K562 (cell line): ENCODE measurements around the gene TRPV6. TPM values are rescaled to one million over a fixed set of nuclear protein-coding genes. Genes with fewer than 3 reads are reported as not detected.

Source experiments
- ASH1L ChIP-seq: fragments of 450-650 bp; IDR thresholded peaks from 2 replicates; pipeline ENCODE4 v1.6.1; 2018; ENCODE audit warnings: borderline replicate concordance, mild to moderate bottlenecking, low read depth; ENCODE audit not compliant: partially characterized antibody
- CC2D1A ChIP-seq: fragments of 450-650 bp; IDR thresholded peaks from 2 replicates; pipeline ENCODE4 v1.6.1; 2017; ENCODE audit warnings: mild to moderate bottlenecking
- CREM ChIP-seq: IDR thresholded peaks from 2 replicates; pipeline ENCODE4 v1.6.1; 2014; ENCODE audit warnings: antibody characterized with exemption, low read depth
- EHMT2 ChIP-seq: fragments of 450-650 bp; IDR thresholded peaks from 2 replicates; pipeline ENCODE4 v1.6.1; 2018; ENCODE audit warnings: antibody characterized with exemption
- MTA2 ChIP-seq: fragments of 450-650 bp; IDR thresholded peaks from 2 replicates; pipeline ENCODE4 v1.6.1; 2016; ENCODE audit warnings: low read depth
- NFE2L1 ChIP-seq: fragments of 450-650 bp; IDR thresholded peaks from 2 replicates; pipeline ENCODE4 v1.6.1; 2016; ENCODE audit warnings: missing genetic modification characterization, low read depth, mild to moderate bottlenecking, missing compliant biosample characterization, moderate library complexity, borderline replicate concordance
- POLR2A ChIP-seq: fragments of 450-650 bp; conservative IDR thresholded peaks from 2 replicates; pipeline ENCODE4 v1.6.1; 2016
- SMARCB1 ChIP-seq: IDR thresholded peaks from 2 replicates; pipeline ENCODE4 v1.6.1; 2011; ENCODE audit warnings: improper control_type of control experiment, low read depth; ENCODE audit not compliant: insufficient read length
- SREBF2 ChIP-seq: sonication (generic); formaldehyde crosslinking; IDR thresholded peaks from 2 replicates; pipeline ENCODE4 v1.4.0; 2020; ENCODE audit warnings: mild to moderate bottlenecking, missing genetic modification reagents
- TSC22D4 ChIP-seq: fragments of 450-650 bp; IDR thresholded peaks from 2 replicates; pipeline ENCODE4 v1.6.1; 2016; ENCODE audit warnings: missing genetic modification characterization, missing biosample characterization, control low read depth
- U2AF1 ChIP-seq: fragments of 200-400 bp; formaldehyde crosslinking; optimal IDR thresholded peaks from 2 replicates; pipeline ENCODE3; 2017; ENCODE audit warnings: mild to moderate bottlenecking, low read depth, low read length, moderate library complexity
- ZNF140 ChIP-seq: fragments of 250-450 bp; sonication (Bioruptor Pico); IDR thresholded peaks from 2 replicates; pipeline ENCODE4 v1.8.0; 2021; ENCODE audit warnings: moderate library complexity, mild to moderate bottlenecking, inconsistent platforms
- ZNF668 ChIP-seq: fragments of 250-450 bp; sonication (Bioruptor Pico); IDR thresholded peaks from 2 replicates; pipeline ENCODE4 v1.8.0; 2022; ENCODE audit warnings: mild to moderate bottlenecking, inconsistent platforms
- polyA plus RNA-seq, 8 experiments: library from polyadenylated mRNA; depleted of rRNA in 4 of 8; stranded (reverse) in 5 of 8; unstranded in 3 of 8; fragments of >200 nt; fragmentation: Nextera tagmentation in 2 of 8; fragmentation: Illumina TruSeq in 1 of 8; extraction: Ambion mirVana in 2 of 8; extraction: Trizol in 1 of 8; gene quantifications; 2 replicates each; pipeline versions ENCODE4 v1.2.1 to v1.2.3, GENCODE V29; 2011 to 2014; ENCODE audit warnings: inconsistent platforms in 1 of 8, missing spikeins in 1 of 8
- total RNA-seq, 7 experiments: library from RNA; depleted of rRNA in 6 of 7; stranded (reverse); fragments of >200 nt in 6 of 7; fragmentation: Illumina TruSeq in 2 of 7; extraction: Trizol in 2 of 7; gene quantifications; 2 replicates each; pipeline versions ENCODE4 v1.2.1 to v1.2.3, GENCODE V29; 2011 to 2021; ENCODE audit warnings: low replicate concordance in 1 of 7
- TF ChIP-seq, protein P1 (sequence below): fragments of 250-450 bp; sonication (Bioruptor Pico); IDR thresholded peaks from 2 replicates; pipeline ENCODE4 v1.5.1; 2021; ENCODE audit warnings: mild to moderate bottlenecking
- TF ChIP-seq, protein P2 (sequence below): fragments of 450-650 bp; formaldehyde crosslinking; IDR thresholded peaks from 2 replicates; pipeline ENCODE4 v1.4.0; 2020; ENCODE audit warnings: mild to moderate bottlenecking
- TF ChIP-seq, protein P3 (sequence below): fragments of 250-450 bp; sonication (Bioruptor Pico); IDR thresholded peaks from 2 replicates; pipeline ENCODE4 v1.6.1; 2021; ENCODE audit warnings: mild to moderate bottlenecking
- TF ChIP-seq, protein P4 (sequence below), 2 experiments: IDR thresholded peaks in 1 of 2; conservative IDR thresholded peaks in 1 of 2; 2 replicates each; pipeline ENCODE4 v1.6.1; 2016; ENCODE audit warnings: low read depth in 2 of 2, mild to moderate bottlenecking in 1 of 2, missing compliant biosample characterization in 1 of 2, missing genetic modification characterization in 1 of 2, moderate library complexity in 1 of 2
- TF ChIP-seq, protein P5 (sequence below), 3 experiments: IDR thresholded peaks in 2 of 3; conservative IDR thresholded peaks in 1 of 3; 2 replicates each; pipeline ENCODE4 v1.5.1; 2011 to 2012; ENCODE audit warnings: low read length in 3 of 3, mild to moderate bottlenecking in 3 of 3, control low read depth in 2 of 3, improper control_type of control experiment in 1 of 3, inconsistent platforms in 1 of 3, low read depth in 1 of 3, mixed read lengths in 1 of 3, moderate library complexity in 1 of 3; ENCODE audit not compliant: insufficient read depth in 2 of 3
- TF ChIP-seq, protein P6 (sequence below): sonication (generic); formaldehyde crosslinking; IDR thresholded peaks from 2 replicates; pipeline ENCODE4 v1.9.0; 2022; ENCODE audit warnings: mild to moderate bottlenecking, missing genetic modification reagents
- TF ChIP-seq, protein P7 (sequence below): fragments of 250-450 bp; sonication (Bioruptor Pico); IDR thresholded peaks from 2 replicates; pipeline ENCODE4 v1.9.0; 2021; ENCODE audit warnings: mild to moderate bottlenecking

TRPV6 gene
- total and polyA plus RNA-seq, 9 of the 15 experiments (the other 6 are each of a cell fraction or from before 2014, with no cell fraction given), result 0.04 to 0.36 (median 0.11) TPM

DNA sequence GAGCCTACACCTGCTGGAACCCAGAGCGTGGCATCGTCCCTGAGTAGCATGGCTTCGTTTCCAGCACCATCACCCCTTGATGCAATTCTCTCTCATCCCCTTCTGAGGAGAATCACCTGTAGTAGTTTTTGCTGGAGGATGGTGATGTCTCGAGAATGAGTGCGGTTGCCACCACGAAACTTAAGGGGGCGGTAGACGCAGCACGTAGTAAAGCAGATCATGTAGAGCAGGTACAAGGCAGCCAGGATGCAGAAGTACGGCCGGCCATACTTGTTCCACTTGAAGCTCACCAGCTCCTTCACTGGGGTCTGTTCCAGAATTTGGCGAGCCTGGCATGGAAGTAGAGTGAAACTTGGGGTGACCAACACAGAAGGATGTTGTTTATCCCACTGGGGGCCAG, 39.9 kb upstream of the TRPV6 start (continued):
- TF ChIP-seq NFE2L1 (tag), result no peak
- 0 out of 2 replicates have a peak, but pooled peaks have one; percentile 30 for TF ChIP-seq CREM
- TF ChIP-seq U2AF1, result no peak
- TF ChIP-seq, protein P1, sequence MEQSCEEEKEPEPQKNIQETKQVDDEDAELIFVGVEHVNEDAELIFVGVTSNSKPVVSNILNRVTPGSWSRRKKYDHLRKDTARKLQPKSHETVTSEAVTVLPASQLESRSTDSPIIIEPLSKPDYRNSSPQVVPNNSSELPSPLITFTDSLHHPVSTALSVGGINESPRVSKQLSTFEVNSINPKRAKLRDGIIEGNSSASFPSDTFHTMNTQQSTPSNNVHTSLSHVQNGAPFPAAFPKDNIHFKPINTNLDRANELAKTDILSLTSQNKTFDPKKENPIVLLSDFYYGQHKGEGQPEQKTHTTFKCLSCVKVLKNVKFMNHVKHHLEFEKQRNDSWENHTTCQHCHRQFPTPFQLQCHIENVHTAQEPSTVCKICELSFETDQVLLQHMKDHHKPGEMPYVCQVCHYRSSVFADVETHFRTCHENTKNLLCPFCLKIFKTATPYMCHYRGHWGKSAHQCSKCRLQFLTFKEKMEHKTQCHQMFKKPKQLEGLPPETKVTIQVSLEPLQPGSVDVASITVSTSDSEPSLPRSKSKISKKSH (CRISPR knock-in tag), result no peak
- TF ChIP-seq, protein P2, sequence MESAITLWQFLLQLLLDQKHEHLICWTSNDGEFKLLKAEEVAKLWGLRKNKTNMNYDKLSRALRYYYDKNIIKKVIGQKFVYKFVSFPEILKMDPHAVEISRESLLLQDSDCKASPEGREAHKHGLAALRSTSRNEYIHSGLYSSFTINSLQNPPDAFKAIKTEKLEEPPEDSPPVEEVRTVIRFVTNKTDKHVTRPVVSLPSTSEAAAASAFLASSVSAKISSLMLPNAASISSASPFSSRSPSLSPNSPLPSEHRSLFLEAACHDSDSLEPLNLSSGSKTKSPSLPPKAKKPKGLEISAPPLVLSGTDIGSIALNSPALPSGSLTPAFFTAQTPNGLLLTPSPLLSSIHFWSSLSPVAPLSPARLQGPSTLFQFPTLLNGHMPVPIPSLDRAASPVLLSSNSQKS (CRISPR knock-in tag), result no peak
- 0 out of 2 replicates have a peak, but pooled peaks have one; percentile 39 for TF ChIP-seq EHMT2
- TF ChIP-seq SREBF2 (CRISPR knock-in tag), result no peak
- TF ChIP-seq ZNF668 (CRISPR knock-in tag), result no peak
- TF ChIP-seq, protein P3, sequence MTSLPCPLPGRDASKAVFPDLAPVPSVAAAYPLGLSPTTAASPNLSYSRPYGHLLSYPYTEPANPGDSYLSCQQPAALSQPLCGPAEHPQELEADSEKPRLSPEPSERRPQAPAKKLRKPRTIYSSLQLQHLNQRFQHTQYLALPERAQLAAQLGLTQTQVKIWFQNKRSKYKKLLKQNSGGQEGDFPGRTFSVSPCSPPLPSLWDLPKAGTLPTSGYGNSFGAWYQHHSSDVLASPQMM, result no peak
- TF ChIP-seq ASH1L, result no peak
- TF ChIP-seq CC2D1A, result no peak
- TF ChIP-seq, protein P4, sequence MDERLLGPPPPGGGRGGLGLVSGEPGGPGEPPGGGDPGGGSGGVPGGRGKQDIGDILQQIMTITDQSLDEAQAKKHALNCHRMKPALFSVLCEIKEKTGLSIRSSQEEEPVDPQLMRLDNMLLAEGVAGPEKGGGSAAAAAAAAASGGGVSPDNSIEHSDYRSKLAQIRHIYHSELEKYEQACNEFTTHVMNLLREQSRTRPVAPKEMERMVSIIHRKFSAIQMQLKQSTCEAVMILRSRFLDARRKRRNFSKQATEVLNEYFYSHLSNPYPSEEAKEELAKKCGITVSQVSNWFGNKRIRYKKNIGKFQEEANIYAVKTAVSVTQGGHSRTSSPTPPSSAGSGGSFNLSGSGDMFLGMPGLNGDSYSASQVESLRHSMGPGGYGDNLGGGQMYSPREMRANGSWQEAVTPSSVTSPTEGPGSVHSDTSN (CRISPR knock-in tag; IDR thresholded peaks at IDR 0.05; ENCODE audit: low read depth), result no peak
- TF ChIP-seq, protein P4 (tag; conservative IDR thresholded peaks at IDR 0.05; ENCODE audit: low read depth), result 0 out of 2 replicates have a peak, but pooled peaks have one; percentile 6
- TF ChIP-seq, protein P5, sequence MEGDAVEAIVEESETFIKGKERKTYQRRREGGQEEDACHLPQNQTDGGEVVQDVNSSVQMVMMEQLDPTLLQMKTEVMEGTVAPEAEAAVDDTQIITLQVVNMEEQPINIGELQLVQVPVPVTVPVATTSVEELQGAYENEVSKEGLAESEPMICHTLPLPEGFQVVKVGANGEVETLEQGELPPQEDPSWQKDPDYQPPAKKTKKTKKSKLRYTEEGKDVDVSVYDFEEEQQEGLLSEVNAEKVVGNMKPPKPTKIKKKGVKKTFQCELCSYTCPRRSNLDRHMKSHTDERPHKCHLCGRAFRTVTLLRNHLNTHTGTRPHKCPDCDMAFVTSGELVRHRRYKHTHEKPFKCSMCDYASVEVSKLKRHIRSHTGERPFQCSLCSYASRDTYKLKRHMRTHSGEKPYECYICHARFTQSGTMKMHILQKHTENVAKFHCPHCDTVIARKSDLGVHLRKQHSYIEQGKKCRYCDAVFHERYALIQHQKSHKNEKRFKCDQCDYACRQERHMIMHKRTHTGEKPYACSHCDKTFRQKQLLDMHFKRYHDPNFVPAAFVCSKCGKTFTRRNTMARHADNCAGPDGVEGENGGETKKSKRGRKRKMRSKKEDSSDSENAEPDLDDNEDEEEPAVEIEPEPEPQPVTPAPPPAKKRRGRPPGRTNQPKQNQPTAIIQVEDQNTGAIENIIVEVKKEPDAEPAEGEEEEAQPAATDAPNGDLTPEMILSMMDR (IDR thresholded peaks at IDR 0.05 in 2 of 3, conservative IDR thresholded peaks at IDR 0.05 in 1 of 3; ENCODE audit: insufficient read depth in 2 of 3, low read depth in 1 of 3, low read length in 3 of 3), result peak; percentile 67 to 69 (median 69)
- TF ChIP-seq, protein P6, sequence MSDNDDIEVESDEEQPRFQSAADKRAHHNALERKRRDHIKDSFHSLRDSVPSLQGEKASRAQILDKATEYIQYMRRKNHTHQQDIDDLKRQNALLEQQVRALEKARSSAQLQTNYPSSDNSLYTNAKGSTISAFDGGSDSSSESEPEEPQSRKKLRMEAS (CRISPR knock-in tag), result peak; percentile 70
- TF ChIP-seq SMARCB1, result no peak
- no peak for TF ChIP-seq POLR2A
- no peak for TF ChIP-seq MTA2
- no peak for TF ChIP-seq ZNF140 (CRISPR knock-in tag)
- TF ChIP-seq, protein P7, sequence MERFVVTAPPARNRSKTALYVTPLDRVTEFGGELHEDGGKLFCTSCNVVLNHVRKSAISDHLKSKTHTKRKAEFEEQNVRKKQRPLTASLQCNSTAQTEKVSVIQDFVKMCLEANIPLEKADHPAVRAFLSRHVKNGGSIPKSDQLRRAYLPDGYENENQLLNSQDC (CRISPR knock-in tag), result no peak
- TF ChIP-seq TSC22D4 (tag), result no peak
